GM12878 (cell line): ENCODE results near the gene SSH2.

Source experiments
- BHLHE40 ChIP-seq, 2 experiments: fragments of 450-650 bp in 1 of 2; IDR thresholded peaks; 2 replicates each; pipeline ENCODE4 v1.6.1; 2011 to 2017; ENCODE audit warnings: low read depth in 2 of 2, borderline replicate concordance in 1 of 2, improper control_type of control experiment in 1 of 2, low read length in 1 of 2, mild to moderate bottlenecking in 1 of 2
- CHD2 ChIP-seq: IDR thresholded peaks from 2 replicates; pipeline ENCODE4 v1.6.1; 2011; ENCODE audit warnings: low read depth, low read length, improper control_type of control experiment, borderline replicate concordance
- EP300 ChIP-seq, 2 experiments: fragments of 150-350 bp in 1 of 2; IDR thresholded peaks; 2 replicates each; pipeline ENCODE4 v1.6.1; 2011 to 2012; ENCODE audit warnings: low read depth in 2 of 2, low read length in 2 of 2, borderline replicate concordance in 1 of 2, improper control_type of control experiment in 1 of 2, inconsistent platforms in 1 of 2; ENCODE audit not compliant: control insufficient read depth in 1 of 2
- EZH2 ChIP-seq: IDR thresholded peaks from 2 replicates; pipeline ENCODE4 v1.6.1; 2012; ENCODE audit warnings: low read depth, mild to moderate bottlenecking, control low read depth, inconsistent platforms, low read length, borderline replicate concordance; ENCODE audit not compliant: control insufficient read depth
- FOXM1 ChIP-seq: IDR thresholded peaks from 2 replicates; pipeline ENCODE4 v1.6.1; 2012; ENCODE audit warnings: low read depth, mild to moderate bottlenecking, inconsistent platforms, low read length, moderate library complexity
- POLR2AphosphoS5 ChIP-seq: IDR thresholded peaks from 2 replicates; pipeline ENCODE4 v1.6.1; 2011; ENCODE audit warnings: mild to moderate bottlenecking, low read length, inconsistent platforms
- SMARCA5 ChIP-seq: fragments of 450-650 bp; IDR thresholded peaks from 2 replicates; pipeline ENCODE4 v1.6.1; 2017; ENCODE audit warnings: mild to moderate bottlenecking
- WRNIP1 ChIP-seq: IDR thresholded peaks from 2 replicates; pipeline ENCODE4 v1.6.1; 2011; ENCODE audit warnings: low read depth, low read length, improper control_type of control experiment, borderline replicate concordance
- TF ChIP-seq, protein P1 (sequence below), 3 experiments: IDR thresholded peaks in 2 of 3; conservative IDR thresholded peaks in 1 of 3; 2 replicates each; pipeline ENCODE4 v1.5.1; 2011; ENCODE audit warnings: low read depth in 3 of 3, low read length in 3 of 3, mild to moderate bottlenecking in 3 of 3, control low read depth in 2 of 3, moderate library complexity in 2 of 3, inconsistent platforms in 1 of 3, mixed read lengths in 1 of 3; ENCODE audit not compliant: control insufficient read depth in 2 of 3, insufficient read depth in 1 of 3; ENCODE audit errors: extremely low read depth in 1 of 3

DNA sequence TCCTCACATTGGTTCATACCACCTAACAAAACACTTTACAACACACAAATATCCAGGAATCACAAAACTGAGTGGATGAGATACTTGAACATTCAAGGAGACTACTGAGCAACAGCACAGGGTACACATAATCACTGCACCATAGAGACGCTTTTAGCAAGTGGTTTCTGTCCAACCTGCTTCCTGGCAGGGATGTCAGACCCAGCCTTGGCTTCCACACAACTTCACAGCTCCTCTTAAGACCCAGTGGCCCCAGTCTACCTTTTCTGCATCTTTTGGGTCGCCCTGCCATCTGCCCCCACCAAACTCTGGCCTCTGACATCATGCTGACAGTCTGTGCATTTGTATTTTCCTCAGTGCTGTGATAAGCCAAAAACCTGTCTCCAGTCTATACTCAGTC is 301.4 kb downstream of the SSH2 start:
- TF ChIP-seq BHLHE40 (IDR thresholded peaks at IDR 0.05; ENCODE audit: borderline replicate concordance in 1 of 2, low read depth in 2 of 2, low read length in 1 of 2) (no peak), CHD2 (no peak), EZH2 (no peak), SMARCA5 (no peak), EP300 (IDR thresholded peaks at IDR 0.05; ENCODE audit: borderline replicate concordance in 1 of 2, control insufficient read depth in 1 of 2, low read depth in 2 of 2, low read length in 2 of 2) (no peak), WRNIP1 (no peak), POLR2AphosphoS5 (no peak), FOXM1 (no peak)
- TF ChIP-seq, protein P1, sequence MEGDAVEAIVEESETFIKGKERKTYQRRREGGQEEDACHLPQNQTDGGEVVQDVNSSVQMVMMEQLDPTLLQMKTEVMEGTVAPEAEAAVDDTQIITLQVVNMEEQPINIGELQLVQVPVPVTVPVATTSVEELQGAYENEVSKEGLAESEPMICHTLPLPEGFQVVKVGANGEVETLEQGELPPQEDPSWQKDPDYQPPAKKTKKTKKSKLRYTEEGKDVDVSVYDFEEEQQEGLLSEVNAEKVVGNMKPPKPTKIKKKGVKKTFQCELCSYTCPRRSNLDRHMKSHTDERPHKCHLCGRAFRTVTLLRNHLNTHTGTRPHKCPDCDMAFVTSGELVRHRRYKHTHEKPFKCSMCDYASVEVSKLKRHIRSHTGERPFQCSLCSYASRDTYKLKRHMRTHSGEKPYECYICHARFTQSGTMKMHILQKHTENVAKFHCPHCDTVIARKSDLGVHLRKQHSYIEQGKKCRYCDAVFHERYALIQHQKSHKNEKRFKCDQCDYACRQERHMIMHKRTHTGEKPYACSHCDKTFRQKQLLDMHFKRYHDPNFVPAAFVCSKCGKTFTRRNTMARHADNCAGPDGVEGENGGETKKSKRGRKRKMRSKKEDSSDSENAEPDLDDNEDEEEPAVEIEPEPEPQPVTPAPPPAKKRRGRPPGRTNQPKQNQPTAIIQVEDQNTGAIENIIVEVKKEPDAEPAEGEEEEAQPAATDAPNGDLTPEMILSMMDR (IDR thresholded peaks at IDR 0.05 in 2 of 3, conservative IDR thresholded peaks at IDR 0.05 in 1 of 3; ENCODE audit: control insufficient read depth in 2 of 3, extremely low read depth in 1 of 3, insufficient read depth in 1 of 3, low read depth in 3 of 3, low read length in 3 of 3) = no peak
